CD4-positive, alpha-beta T cell treated with Interleukin-2 at 100 ng/mL for 4 hours (primary cell): ENCODE results near the gene GPC4.
"Not testable (repeated sequence)": the region's sequence is repeated elsewhere in the genome, so short reads cannot be mapped to it uniquely, and the experiment has no call there.

Source experiments
- DNase-seq: peaks from one replicate; pipeline ENCODE4 v3.0.0-alpha.2; 2020; ENCODE audit warnings: low spot score

Gene GPC4

DNA sequence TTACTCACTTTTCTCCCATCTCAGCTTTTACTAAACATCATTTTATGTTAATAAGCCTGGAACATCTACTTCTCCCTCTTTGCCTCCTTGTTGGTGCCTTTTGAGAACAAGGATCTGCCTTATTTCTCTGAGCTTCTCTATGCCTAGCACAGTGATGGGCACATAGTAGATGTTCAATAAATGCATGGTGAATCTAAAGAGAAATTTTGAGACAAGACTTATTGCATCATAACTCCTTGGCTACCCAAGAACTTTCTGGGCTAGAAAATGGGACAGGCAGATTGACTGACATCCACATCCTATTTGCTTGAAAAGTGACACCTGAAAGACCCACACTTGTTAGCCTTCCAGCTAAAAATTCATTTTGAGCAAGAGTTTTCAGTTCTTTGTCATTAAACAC is 109.9 kb downstream of the GPC4 start:
- no peak for DNase-seq

DNA sequence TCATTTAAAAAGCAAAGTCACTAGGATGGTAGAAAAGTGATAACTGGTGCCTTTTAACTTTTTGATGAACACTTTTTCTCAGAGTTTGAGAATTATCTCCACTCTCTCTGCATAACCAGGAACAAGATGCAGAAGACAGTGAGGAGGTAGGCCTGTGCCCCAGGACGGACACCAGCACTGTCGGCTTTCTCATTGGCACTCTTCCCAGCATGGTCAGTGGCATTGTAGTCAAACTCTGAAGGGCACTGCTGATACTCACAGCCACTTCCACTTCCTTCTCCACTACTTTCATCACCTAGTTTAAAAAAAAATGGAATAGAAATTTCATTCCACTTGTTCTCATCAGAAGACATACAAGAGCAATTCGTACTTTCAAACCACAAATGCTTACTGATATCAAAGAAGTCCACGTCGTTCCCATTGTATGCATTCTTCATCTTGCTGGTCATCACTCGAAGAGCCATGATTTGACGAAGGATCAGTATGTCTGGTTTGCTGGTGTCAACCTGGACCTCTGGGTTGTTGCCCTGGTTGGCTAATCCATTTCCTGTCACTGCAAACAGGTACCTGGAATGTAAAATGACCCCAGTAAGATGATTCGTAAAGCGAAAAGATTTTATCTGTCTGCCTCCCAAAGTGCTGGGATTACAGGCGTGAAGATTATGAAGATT is 112.4 kb downstream of the GPC4 start:
- DNase-seq, result no peak

DNA sequence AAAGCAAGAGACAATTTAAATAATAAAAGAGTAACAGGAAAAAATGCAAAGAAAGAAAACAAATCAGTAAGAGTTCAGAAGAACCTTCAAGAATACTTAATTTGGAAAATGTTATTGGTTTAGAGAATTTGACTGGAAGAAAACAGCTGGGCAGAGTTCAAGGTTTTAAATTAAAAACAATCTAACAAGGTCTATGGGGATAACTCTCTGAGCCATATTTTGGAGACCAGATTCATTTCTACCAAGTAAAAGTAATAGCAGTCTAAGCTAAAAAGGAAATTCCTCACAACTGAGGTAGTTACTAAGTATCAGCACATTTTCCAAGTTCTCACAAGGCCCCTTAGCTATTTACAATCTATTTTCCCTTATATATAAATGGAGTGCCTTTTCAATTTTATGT is 114.7 kb downstream of the GPC4 start:
- no peak for DNase-seq

DNA sequence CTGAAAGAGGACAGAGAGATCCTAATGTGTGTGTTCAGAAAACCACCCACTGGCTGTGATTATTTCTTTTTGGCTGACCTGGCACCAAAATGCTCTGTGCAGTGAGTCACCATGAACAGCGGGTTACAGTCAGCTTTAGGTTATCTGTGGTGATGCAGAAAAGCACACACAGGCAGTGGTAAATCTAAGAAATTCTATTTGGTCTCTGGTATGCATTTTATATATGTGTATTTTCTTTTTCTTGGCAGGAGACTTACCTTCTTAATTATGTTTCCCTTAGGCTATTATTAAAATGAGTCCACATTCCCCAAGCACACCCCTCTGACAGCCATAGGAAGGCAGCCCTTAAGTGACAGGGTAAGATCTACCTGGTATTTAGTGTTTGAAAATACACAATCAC is 118.0 kb downstream of the GPC4 start:
- no peak for DNase-seq

GRCh38 chrX:133294126-133294525 is 121.2 kb downstream of the GPC4 start:
- no peak for DNase-seq

GRCh38 chrX:133290076-133290475 is 125.2 kb downstream of the GPC4 start:
- DNase-seq, result no peak

DNA sequence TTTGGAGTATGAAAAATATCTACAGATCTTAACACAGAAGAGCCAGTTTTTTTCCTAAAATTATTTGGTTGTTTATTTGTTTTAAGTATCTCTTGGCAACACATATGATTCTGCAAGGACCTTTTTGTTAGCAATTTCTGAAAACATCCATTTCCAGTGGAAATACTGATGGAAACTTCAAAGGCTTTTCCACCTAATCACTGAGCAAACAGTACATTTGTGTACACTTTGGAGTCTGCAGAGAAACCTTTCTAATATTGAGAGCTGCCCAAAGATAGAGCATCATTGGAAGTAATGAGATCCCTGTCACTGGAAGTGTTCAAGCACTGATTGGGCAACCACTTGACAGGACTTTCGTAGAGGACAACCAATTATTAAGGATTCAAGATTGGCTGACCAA is 127.4 kb downstream of the GPC4 start:
- no peak for DNase-seq

DNA sequence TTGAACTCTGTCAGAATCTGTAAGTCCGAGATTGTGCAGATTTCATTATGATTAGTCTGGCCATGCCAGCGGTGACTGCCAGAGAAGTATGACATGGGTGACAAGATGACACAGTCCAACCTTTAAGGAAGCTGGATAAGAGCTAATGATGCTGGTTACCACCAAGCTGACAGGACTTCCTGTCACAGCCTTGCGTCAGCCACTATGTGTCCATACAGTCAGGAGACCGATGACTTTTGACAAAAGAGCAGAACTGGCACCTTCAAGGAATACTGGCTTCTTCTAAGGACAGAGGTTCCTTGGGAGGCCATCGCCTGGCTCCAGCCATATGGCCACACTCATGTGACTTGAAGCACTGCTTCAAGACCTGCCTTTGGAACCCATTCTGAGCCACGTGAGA is 129.9 kb downstream of the GPC4 start:
- no peak for DNase-seq

DNA sequence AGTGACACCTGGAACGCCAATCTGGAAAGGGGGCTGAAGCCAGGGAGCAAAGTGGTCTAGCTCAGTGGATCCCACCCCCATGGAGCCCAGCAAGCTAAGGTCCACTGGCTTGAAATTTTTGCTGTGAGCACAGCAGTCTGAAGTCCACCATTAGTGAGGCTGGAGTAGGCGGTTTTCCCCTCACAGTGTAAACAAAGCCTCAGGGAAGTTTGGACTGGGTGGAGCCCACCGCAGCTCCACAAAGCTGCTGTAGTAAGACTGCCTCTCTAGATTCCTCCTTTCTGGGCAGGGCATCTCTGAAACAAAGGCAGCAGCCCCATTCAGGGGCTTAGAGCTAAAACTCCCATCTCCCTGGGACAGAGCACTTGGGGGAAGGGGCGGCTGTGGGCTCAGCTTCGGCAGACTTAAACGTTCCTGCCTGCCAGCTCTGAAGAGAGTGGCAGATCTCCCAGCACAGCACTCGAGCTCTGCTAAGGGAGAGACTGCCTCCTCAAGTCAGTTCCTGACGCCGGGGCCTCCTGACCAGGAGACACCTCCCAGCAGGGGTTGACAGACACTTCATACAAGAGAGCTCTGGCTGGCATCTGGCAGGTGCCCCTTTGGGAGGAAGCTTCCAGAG is 136.1 kb downstream of the GPC4 start:
- not testable (repeated sequence) for DNase-seq

DNA sequence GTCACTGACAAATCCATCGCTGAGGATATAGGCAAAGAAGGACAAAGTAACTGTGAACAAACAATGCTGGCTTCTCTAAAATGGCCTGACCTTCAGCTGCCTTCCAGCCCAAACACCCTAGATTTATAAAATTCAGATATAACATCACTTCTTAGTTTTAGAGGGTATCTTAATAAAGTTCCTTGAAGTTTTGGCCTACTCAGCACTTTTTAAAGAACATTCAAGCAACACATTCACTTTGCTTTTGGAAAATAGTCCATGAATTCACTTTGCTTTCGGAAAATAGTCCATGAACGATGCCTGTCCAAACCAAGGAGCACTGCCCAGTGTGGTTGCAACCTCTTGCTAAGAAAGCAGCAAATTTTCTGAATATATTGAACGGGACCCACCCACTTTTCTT is 142.1 kb downstream of the GPC4 start:
- DNase-seq, result no peak

DNA sequence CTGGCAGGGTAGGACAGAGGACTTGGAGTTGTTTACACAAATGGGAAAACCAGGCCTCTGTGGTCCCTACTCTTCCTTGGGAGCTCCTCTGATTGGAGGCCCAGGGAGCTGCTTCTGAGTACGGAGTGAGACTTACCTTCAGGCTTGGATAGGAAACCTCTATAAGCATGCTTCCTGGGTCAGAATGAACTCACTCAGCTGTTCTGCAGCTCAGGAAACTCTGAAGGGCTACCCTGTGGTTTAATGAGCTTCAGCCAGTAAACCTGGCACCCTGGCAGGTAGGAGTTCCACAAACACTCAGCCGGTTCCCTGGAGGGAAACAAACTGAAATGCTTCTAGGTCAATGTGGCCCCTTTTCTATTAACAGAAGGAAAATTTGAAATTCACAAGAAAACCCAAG is 146.1 kb downstream of the GPC4 start:
- no peak for DNase-seq

DNA sequence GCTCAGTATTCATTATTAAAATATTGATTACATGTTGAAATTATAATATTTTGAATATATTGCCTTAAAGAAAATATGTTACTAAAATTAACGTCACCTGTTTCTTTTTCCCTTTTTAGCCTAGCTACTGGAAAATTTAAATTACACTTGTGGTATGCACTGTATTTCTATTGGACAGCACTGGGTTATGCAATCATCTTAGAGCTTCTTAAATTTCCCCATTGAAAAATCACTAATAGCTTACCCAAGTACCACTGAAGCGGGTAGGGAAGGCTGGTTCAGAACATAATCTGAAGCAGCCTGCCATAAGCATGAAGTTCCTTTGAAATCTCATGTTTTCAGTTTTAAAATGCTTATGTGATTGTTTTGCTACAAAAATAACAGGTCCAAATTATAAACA is 147.7 kb downstream of the GPC4 start:
- no peak for DNase-seq

GRCh38 chrX:133265331-133265730 is 150.0 kb downstream of the GPC4 start:
- DNase-seq, result no peak

- no peak for DNase-seq
Measured at GRCh38 chrX:133258481-133258880, 156.8 kb downstream of the GPC4 start.

GRCh38 chrX:133254666-133255065 is 160.6 kb downstream of the GPC4 start:
- no peak for DNase-seq

- DNase-seq, result no peak
Measured at GRCh38 chrX:133251204-133251603, 164.1 kb downstream of the GPC4 start.

DNA sequence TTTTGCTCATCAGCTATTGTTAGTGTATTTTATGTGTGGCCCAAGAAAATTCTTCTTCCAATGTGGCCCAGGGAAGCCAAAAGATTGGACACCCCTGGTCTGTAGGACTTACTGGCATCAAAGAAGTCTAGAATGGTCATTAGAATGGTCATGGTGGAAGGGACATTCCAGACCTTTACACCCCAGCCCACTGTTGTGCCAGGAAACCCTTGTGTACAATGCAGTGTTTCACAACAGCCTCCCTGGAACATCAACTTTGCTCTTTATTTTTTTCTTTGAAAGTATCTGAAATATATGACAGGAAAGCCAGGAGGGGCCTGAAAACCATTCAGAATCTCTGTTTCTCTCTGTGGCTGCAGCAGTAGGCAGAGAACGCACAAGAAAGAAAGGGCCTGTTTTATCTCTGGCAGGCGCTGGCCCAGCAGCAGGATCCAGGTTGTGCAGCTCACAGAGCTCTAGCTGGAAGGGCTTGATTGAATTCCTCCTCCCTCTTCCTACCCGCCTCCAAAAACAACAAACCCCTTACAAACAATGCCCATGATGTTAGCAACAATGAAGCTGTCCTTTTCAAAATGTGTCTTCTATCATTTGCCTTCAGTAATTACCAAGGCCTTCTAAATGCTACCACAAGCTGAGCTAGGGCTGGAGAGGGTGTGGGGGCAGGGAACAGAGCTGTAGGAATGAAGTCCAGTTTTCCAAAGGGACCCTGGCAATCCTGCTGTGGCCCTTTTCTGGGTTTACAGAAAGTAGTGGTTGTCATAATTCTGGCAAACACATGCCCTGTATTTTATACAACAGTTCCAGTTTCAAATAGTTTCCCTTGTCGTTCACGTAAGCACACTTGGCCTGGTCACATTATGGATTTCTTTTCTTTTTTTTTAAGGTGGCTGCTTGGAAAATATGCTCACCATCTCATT is 164.8 kb downstream of the GPC4 start:
- DNase-seq, result no peak
